WTC11 (cell line): ENCODE data around the gene REEP6. TPM values are rescaled to one million over a fixed set of nuclear protein-coding genes. Genes with fewer than 3 reads are reported as not detected.

Source experiments
- ATAC-seq: fragments of 200-7000 bp; cut with Tn5 transposase; 2 replicates; pipeline ENCODE4 v1.10.0; 2021; ENCODE audit warnings: mild to moderate bottlenecking, moderate library complexity
- CTCF ChIA-PET: fragments of 300-600 bp; sonication (Branson Sonifier 250); formaldehyde crosslinking; loops from one replicate; lab custom pipeline; 2021; ENCODE audit warnings: antibody characterized with exemption; lab: Charles Lee
- POLR2A ChIA-PET: fragments of 350-600 bp; sonication (Branson Sonifier 250); formaldehyde crosslinking; loops from one replicate; lab custom pipeline; 2021; ENCODE audit warnings: antibody characterized with exemption; lab: Charles Lee
- DNase-seq: peaks from one replicate; pipeline ENCODE4 v3.0.0; 2021; ENCODE audit warnings: low spot score
- H3K27ac Mint-ChIP-seq: 2 replicates; pipeline ENCODE4 v1.8.0; 2021; ENCODE audit warnings: mixed read lengths
- H3K27me3 Mint-ChIP-seq: 2 replicates; pipeline ENCODE4 v1.8.0; 2021; ENCODE audit warnings: low read depth, mild to moderate bottlenecking, moderate library complexity, mixed read lengths
- H3K36me3 Mint-ChIP-seq: 2 replicates; pipeline ENCODE4 v1.8.0; 2021; ENCODE audit warnings: mixed read lengths
- H3K4me1 Mint-ChIP-seq: 2 replicates; pipeline ENCODE4 v1.8.0; 2022; ENCODE audit warnings: mixed read lengths
- H3K4me3 Mint-ChIP-seq: 2 replicates; pipeline ENCODE4 v1.8.0; 2021; ENCODE audit warnings: mild to moderate bottlenecking, moderate library complexity, mixed read lengths
- H3K9me3 Mint-ChIP-seq: 2 replicates; pipeline ENCODE4 v1.8.0; 2021; ENCODE audit warnings: mixed read lengths
- E2F5 ChIP-seq: sonication (generic); formaldehyde crosslinking; IDR thresholded peaks from 2 replicates; pipeline ENCODE4 v1.8.1; 2022; ENCODE audit warnings: mild to moderate bottlenecking, moderate library complexity, missing genetic modification reagents
- EMX1 ChIP-seq: fragments of 250-450 bp; sonication (Bioruptor Pico); IDR thresholded peaks from 2 replicates; pipeline ENCODE4 v1.8.0; 2021; ENCODE audit warnings: mild to moderate bottlenecking
- GTF2I ChIP-seq: fragments of 250-450 bp; sonication (Bioruptor Pico); conservative IDR thresholded peaks from 2 replicates; pipeline ENCODE4 v1.4.0; 2021; ENCODE audit warnings: mild to moderate bottlenecking
- KAT7 ChIP-seq: sonication (generic); formaldehyde crosslinking; IDR thresholded peaks from 2 replicates; pipeline ENCODE4 v1.8.1; 2023; ENCODE audit warnings: missing genetic modification reagents, mild to moderate bottlenecking, borderline replicate concordance
- MAX ChIP-seq: sonication (generic); formaldehyde crosslinking; IDR thresholded peaks from 2 replicates; pipeline ENCODE4 v1.8.0; 2022; ENCODE audit warnings: mild to moderate bottlenecking, missing genetic modification reagents
- NFATC4 ChIP-seq: fragments of 250-450 bp; sonication (Bioruptor Pico); IDR thresholded peaks from 2 replicates; pipeline ENCODE4 v1.9.0; 2021; ENCODE audit warnings: mild to moderate bottlenecking
- NFYB ChIP-seq: sonication (generic); formaldehyde crosslinking; conservative IDR thresholded peaks from 2 replicates; pipeline ENCODE4 v1.8.0; 2022; ENCODE audit warnings: low read depth, missing genetic modification reagents
- NR1H2 ChIP-seq: sonication (generic); formaldehyde crosslinking; IDR thresholded peaks from 2 replicates; pipeline ENCODE4 v1.9.0; 2021; ENCODE audit warnings: mild to moderate bottlenecking, moderate library complexity, missing genetic modification reagents
- NR2C2 ChIP-seq: sonication (generic); formaldehyde crosslinking; IDR thresholded peaks from 2 replicates; pipeline ENCODE4 v1.8.0; 2022; ENCODE audit warnings: mild to moderate bottlenecking, missing genetic modification reagents
- OVOL2 ChIP-seq: fragments of 250-450 bp; sonication (Bioruptor Pico); IDR thresholded peaks from 2 replicates; pipeline ENCODE4 v1.9.0; 2021; ENCODE audit warnings: mild to moderate bottlenecking, borderline replicate concordance
- PREB ChIP-seq: sonication (generic); formaldehyde crosslinking; IDR thresholded peaks from 2 replicates; pipeline ENCODE4 v1.8.1; 2022; ENCODE audit warnings: mild to moderate bottlenecking, missing genetic modification reagents, moderate library complexity, borderline replicate concordance
- RELA ChIP-seq: sonication (generic); formaldehyde crosslinking; IDR thresholded peaks from 2 replicates; pipeline ENCODE4 v1.8.1; 2022; ENCODE audit warnings: missing genetic modification reagents, mild to moderate bottlenecking, borderline replicate concordance
- TEAD1 ChIP-seq: sonication (generic); formaldehyde crosslinking; IDR thresholded peaks from 2 replicates; pipeline ENCODE4 v1.8.0; 2022; ENCODE audit warnings: mild to moderate bottlenecking, missing genetic modification reagents
- ZNF219 ChIP-seq: sonication (generic); formaldehyde crosslinking; IDR thresholded peaks from 2 replicates; pipeline ENCODE4 v1.8.0; 2023; ENCODE audit warnings: missing genetic modification reagents, mild to moderate bottlenecking, borderline replicate concordance
- ZNF317 ChIP-seq: sonication (generic); formaldehyde crosslinking; IDR thresholded peaks from 2 replicates; pipeline ENCODE4 v1.8.1; 2023; ENCODE audit warnings: low read depth, mild to moderate bottlenecking, moderate library complexity, missing genetic modification reagents, borderline replicate concordance
- total RNA-seq: library from RNA; stranded (reverse); gene quantifications from 3 replicates; pipeline ENCODE4 v1.2.3, GENCODE V29; 2021
- TF ChIP-seq, protein P1 (sequence below): sonication (generic); formaldehyde crosslinking; conservative IDR thresholded peaks from 2 replicates; pipeline ENCODE4 v1.8.1; 2022; ENCODE audit warnings: mild to moderate bottlenecking, missing genetic modification reagents

Gene REEP6
- total RNA-seq, 1 experiment from 2014 or later: 17.0 TPM

- H3K9me3 Mint-ChIP-seq: no peaks in the 10 kb centered on the region
- no peak for TF ChIP-seq ZNF219 (CRISPR knock-in tag)
- no peak for TF ChIP-seq E2F5 (CRISPR knock-in tag)
- TF ChIP-seq KAT7 (CRISPR knock-in tag): no peak
- no peak for TF ChIP-seq TEAD1 (CRISPR knock-in tag)
- no peak for TF ChIP-seq MAX (CRISPR knock-in tag)
- TF ChIP-seq, protein P1, sequence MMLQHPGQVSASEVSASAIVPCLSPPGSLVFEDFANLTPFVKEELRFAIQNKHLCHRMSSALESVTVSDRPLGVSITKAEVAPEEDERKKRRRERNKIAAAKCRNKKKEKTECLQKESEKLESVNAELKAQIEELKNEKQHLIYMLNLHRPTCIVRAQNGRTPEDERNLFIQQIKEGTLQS (CRISPR knock-in tag): no peak
- TF ChIP-seq NFATC4 (CRISPR knock-in tag): no peak
- TF ChIP-seq, all 79 proteins: peak for 0
- H3K4me1 Mint-ChIP-seq: peaks cover 7% of the 10 kb centered on the region; the same call in 1 of the 2 replicates
- H3K27ac Mint-ChIP-seq: no peak overlapping the region
- POLR2A ChIA-PET: no interaction called here
- DNase-seq (no peak), ATAC-seq (no peak)
- H3K4me3 Mint-ChIP-seq: no peak overlapping the region
- no peaks in the 10 kb centered on the region; the same call in 1 of the 2 replicates for H3K27me3 Mint-ChIP-seq
- CTCF ChIA-PET: interaction anchor here (0.6 kb wide), 1 partner anchor 310 kb away, joined by 3 read pairs; no protein-coding TSS in a partner anchor
- no peaks in the 10 kb centered on the region; the same call in 1 of the 2 replicates for H3K36me3 Mint-ChIP-seq
Observed at GRCh38 chr19:1482361-1483130, 8.4 kb upstream of the REEP6 start.

DNA sequence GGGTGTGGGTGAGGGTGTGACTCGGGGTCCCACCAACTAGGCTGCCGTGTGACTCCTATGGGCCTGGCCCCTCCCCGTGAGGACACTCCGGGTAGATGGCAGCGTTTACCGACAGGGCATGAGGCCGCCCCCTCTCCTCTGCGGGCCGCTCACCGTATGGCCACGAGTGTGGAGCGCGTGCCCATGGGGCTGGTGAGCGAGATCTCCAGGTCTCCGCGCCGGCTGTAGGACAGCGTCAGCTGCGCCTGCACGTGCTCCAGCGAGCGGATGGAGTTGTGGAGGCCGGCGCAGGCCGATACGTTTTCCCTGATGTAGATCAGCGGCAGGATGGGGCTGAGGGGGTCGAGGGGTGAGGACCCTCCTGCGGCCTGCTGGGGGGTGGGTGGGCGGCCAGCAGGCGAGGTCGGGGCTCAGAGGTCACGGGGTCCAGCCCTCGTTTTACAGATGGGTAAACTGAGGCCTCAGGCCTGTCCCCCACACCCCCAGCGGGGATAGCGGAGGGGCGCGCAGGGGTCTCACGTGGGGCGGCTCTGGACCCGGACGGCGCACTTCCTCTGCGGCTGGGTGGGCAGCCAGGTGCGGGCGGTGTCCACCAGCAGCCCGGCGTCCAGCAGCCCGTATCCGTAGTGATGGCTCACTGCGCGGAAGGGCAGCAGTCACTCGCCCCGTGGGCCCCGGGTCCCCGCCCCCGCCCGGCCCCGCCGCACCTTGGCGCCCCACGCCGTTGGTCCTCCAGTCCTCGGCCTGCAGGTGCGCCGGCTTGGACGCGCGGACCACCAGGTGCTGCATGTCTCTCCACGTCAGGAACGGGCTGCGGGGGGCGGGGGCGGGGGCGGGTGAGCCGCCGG, 7.6 kb upstream of the REEP6 start:
- no peak for DNase-seq
- Mint-ChIP-seq H3K27me3 (no peaks in the 10 kb centered on the region; the same call in 1 of the 2 replicates), H3K27ac (no peak overlapping the region), H3K9me3 (no peaks in the 10 kb centered on the region), H3K4me3 (no peak overlapping the region), H3K36me3 (no peaks in the 10 kb centered on the region; the same call in 1 of the 2 replicates), H3K4me1 (peaks cover 4% of the 10 kb centered on the region; the same call in 1 of the 2 replicates)
- POLR2A ChIA-PET: no interaction called here
- ATAC-seq: no peak
- CTCF ChIA-PET: interaction anchor here (0.6 kb wide), 1 partner anchor 309 kb away, joined by 3 read pairs; no protein-coding TSS in a partner anchor
- TF ChIP-seq EMX1: no peak
- TF ChIP-seq OVOL2 (CRISPR knock-in tag): no peak
- TF ChIP-seq E2F5 (CRISPR knock-in tag): no peak

- no peaks in the 10 kb centered on the region for H3K9me3 Mint-ChIP-seq
- H3K27ac Mint-ChIP-seq: no peak overlapping the region
- DNase-seq (no peak), ATAC-seq (no peak)
- H3K4me1 Mint-ChIP-seq: peaks cover 3% of the 10 kb centered on the region; the same call in 1 of the 2 replicates
- H3K4me3 Mint-ChIP-seq: no peak overlapping the region
- TF ChIP-seq NR1H2 (CRISPR knock-in tag) (no peak), GTF2I (CRISPR knock-in tag) (no peak), NR2C2 (CRISPR knock-in tag) (no peak), RELA (CRISPR knock-in tag) (no peak), ZNF317 (CRISPR knock-in tag) (no peak), NFYB (CRISPR knock-in tag) (no peak), PREB (CRISPR knock-in tag) (no peak)
- ChIA-PET POLR2A (no interaction called here), CTCF (no interaction called here)
- H3K36me3 Mint-ChIP-seq: no peaks in the 10 kb centered on the region; the same call in 1 of the 2 replicates
- no peaks in the 10 kb centered on the region; the same call in 1 of the 2 replicates for H3K27me3 Mint-ChIP-seq
Observed at GRCh38 chr19:1483979-1484428, 7.0 kb upstream of the REEP6 start.
